HG03095 (cell line): Measurements from ENCODE around the gene CFAP92.
"Not testable (repeated sequence)": the region's sequence is repeated elsewhere in the genome, so short reads cannot be mapped to it uniquely, and the experiment has no call there.

Source experiments
- ATAC-seq: cut with Tn5 transposase; IDR thresholded peaks from one replicate; pipeline ENCODE4 v1.9.1; 2021; ENCODE audit warnings: moderate library complexity; ENCODE audit not compliant: unreplicated experiment

Gene CFAP92

DNA sequence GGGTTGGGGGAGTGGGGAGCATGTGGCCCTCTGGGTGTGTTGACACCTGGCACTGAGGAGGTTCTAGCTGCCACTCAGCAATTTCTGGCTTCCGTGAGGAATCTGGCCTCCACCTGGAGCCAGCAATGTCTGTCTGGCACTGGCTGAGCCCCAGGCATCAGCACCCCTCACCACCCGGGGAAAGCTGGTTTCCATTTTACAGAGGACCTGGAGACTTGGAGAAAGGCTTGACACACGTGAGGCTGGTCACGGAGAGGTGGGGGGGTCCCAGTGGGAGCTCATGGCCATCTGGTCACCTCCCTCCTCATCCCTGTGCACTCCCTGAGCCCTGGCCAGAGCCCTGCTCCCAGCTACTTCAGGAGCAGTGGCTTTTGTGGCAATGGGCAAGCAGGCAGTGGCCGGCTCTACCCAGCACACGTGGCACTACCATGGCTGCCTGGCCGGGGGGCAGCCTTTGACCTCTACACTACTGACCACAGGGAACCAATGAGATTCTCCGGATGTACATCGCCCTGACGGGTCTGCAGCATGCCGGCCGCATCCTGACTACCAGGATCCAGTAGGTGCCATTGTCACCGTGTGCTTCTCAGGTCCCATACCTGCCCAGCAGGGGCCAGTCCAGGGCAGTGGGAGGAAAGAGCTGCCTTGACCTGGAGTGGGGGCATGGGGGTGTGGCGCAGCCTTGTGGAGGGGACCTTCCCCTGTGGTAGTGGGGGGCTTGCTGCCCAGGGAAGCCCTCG is 86.0 kb downstream of the CFAP92 start:
- no peak for ATAC-seq

DNA sequence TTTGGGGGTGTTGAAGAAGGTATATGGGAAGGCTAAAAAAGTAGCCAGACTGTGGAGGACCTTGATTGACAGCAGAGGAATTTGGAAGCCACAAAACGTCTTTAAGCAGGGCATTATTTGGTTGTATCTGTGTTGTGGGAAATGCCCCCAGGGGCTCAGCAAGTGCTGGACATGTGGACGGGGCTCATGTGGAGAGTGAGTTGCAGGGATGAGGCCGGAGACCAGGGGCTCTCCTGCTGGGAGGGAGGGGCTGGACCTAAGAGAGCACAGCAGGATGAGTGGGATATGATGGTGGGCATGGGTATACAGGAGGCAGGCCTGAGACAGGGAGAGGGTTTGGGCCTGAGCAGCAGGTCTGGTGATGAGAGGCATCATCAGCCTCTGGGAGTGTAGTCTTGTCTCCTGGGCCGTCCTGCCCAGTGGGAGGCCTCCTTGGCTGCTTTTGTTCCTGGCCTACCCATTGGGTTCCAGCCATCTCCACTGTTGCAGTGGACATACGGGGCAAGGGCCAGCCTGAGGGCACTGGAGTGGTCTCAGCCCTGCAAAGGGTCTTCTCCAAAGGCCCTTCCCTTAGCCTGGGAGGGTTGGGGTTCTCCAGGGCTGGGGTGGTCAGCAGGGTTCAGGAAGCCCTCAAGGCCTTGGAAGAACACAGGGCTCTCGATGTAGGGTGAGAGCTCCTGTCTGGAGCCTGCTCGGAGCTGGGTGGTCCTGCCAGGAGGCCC is 86.9 kb downstream of the CFAP92 start:
- ATAC-seq, result no peak

DNA sequence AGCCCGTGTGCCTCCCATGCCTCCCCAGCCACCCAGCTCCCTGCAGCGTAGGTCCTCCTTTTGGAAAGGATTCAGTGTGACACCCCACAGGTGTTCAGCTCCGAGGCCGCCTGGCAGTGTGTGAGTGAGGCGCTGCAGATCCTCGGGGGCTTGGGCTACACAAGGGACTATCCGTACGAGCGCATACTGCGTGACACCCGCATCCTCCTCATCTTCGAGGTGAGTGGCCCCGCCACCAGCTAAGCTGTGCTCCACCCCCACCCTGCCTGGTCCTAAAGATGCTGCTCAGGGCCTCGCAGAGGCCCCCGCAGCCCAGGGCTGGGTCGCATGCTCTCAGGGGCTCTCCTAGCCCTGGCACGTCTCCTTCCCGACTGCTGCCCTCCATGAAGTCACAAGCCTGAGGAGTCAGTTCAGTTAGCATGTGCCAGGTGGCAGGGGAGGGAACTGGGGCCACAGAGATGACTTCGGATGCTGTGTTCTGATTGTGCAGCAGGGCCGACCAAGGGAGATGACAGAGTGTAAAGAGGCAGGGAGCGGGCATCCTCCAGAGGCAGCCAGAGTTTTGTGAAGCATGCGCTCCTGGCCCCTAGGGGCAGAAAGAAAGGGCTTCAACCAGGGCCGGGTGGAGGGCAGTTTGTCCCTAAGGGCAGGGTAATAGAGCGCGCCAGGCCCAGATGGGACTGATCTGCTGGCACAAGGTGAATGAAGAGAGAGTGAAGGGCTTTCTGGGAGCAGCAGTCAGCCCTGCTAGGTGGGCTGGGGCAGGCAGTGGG is 87.7 kb downstream of the CFAP92 start:
- ATAC-seq, result no peak

DNA sequence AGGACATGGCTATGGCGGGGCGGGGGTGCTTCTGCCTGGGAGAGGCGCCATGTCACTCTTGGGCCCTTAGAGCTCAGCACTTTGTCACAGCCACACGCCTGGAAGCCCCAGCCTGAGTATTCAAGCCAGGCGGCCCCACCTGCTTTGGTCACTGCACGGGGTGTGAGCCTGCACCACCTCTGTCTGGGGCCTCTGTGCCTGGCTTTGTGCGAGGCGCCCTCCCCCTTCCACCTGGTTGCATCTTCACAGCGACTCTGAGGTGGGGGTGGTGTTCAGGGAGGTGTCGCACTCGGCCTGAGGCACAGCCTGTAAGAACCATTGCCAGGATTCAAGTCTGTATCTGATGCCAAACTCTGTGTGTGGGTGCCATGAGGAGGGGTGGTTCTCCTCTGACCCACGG is 90.4 kb downstream of the CFAP92 start:
- no peak for ATAC-seq

DNA sequence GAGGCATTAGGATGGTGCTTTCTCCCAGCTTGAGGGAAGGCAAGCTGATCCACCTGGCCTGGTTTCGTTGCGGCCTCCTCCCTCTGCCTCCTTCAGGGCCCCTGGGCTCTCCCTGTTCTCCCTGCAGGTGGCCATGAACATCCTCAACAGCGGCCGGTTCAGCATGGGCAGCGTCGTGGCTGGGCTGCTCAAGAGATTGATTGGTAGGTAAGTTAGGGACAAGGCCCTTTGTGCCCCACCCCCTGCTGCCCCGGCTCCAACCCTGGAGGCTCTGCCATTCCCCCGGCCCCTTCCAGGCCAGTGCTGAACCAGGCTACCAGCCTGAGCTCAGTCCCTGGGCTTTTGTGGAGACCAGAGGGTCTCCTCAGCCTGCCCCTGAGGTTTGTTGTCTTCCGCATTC is 91.5 kb downstream of the CFAP92 start:
- no peak for ATAC-seq

DNA sequence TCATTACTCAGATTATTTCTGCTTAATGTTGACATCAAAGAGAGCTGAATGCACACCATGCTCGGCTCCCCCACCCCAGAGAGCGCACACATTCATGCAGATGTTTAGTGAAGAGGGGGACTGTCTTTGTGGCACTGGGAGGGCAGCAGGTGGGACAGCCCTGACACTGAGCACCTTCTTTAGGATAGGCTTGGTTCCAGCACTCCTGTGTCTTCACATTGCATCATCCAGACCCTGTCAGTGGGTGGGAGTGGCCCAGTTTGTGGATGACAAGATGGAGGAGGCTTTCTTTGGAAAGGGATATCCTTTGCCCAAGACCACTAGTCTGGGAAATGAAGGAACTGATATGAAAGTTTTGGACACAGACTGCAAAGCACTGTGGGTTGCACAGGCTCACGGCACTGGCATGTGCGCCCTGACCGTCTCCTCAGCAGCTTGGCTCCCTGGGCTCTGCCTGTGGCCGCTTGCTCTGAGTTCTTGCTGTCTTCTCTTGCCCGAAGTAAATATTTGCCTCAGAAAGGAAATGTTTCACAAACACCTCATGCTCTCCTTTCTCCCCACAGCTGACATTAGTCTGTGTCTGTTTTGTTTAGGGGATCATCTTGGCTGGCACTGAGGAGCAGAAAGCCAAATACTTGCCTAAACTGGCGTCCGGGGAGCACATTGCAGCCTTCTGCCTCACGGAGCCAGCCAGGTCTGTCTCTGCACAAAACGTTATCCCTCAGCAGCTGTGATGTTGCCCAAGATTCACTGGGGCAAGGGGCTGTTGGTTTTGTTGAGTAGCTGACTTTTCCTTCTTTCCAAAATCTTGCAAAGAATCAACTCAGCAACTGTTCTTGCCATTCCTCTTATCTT is 97.8 kb downstream of the CFAP92 start:
- ATAC-seq, result no peak

DNA sequence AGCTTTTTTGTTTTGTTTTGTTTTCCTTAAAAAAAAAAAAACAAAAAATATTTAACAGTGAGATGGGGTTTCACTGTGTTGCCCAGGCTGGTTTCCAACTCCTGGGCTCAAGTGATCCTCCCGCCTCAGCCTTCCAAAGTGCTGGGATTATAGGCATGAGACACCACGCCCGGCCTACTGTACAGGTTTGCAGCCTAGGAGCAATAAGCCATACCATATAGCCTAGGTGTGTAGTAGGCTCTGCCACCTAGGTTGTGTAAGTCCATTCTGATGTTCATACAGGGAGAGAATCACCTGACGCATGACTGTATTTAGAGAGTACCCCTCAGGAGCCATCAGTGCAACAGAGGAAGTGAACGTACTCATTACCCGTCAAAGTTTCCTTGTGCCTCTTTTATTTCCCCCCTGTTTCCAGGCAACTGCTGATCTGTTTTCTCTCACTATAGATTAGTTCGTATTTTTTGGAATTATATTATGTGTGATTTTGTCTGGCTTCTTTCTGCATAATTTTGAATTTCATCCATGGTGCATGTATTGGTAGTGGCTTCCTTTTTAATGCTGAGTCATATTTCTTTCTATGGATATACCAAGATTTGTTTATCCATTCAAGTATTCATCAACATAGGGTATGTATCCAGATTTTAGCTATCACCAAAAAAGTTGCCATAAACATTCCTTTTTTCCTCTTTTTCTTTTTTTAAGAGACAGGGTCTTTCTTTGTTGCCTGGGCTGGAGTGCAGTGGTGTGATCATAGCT is 104.6 kb downstream of the CFAP92 start:
- ATAC-seq, result no peak

DNA sequence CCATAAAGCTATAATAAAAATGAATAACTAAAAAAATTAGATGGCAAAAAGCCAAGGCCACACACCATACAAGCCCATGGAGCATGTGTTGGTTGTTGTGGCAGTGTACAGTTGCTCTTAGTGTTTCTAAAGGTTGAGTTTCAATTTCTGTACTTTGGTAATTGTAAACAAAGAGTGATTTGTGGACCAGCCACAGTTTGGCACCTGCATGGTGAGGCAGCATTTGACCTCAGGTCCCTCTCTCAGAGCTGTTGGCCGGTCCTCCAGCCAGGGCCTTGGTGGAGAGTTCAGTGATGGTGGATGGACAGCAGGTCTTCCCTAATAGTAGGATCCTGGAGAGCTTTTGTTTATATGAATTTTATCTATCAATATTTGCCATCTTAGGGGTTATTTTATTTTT is 108.9 kb downstream of the CFAP92 start:
- no peak for ATAC-seq

DNA sequence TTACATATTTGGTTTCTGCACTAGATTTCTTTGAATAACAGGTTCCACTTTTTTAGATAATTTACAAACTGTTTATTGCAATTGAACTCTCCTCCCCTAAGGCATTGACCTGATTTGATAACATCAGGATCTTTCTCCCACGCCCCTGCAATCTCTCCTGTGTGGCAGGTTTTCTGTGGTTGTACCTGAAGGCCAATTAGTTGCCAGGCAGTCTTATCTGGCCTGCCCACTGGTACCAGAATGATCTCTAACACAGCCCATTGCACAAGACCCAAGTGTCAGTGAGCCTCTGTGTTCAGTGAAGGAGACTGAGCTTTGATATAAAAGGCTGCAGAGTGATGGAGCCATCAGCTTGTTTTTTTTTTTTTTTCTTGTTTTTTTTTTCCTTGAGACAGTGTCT is 111.2 kb downstream of the CFAP92 start:
- ATAC-seq, result no peak

DNA sequence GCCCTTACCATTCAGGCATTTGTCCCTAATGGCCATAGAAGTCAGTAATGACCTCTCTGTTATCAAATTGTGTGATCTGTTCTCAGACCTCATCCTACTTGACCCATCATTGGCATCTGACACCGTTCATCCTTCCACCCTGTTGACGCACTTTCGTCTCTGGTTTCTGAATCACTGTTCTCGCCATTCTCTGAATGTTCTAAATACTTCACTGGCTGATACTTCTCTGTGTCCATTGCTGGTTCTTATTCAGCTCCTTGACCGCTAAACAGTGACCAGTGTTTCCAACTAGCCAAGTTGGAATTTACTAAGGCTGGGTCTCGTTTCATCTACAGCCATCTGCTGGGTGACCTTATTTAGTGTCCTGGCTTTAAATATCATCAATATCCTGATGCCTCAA is 112.3 kb downstream of the CFAP92 start:
- ATAC-seq, result no peak

DNA sequence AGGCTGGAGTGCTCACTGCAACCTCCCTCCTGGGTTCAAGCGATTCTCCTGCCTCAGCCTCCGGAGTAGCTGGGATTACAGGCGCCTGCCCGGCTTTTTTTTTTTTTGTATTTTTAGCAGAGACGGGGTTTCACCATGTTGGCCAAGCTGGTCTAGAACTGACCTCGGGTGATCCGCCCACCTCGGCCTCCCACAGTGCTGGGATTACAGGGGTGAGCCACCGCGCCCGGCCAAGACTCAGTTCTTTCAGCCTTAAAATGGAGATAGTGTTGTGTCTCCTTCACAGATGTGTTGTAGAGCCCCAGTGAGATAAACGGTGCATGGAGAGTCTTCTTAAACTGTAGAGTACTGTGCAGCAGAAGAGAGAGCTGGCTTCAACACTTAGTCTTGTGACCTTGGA is 113.4 kb downstream of the CFAP92 start:
- ATAC-seq, result not testable (repeated sequence)

DNA sequence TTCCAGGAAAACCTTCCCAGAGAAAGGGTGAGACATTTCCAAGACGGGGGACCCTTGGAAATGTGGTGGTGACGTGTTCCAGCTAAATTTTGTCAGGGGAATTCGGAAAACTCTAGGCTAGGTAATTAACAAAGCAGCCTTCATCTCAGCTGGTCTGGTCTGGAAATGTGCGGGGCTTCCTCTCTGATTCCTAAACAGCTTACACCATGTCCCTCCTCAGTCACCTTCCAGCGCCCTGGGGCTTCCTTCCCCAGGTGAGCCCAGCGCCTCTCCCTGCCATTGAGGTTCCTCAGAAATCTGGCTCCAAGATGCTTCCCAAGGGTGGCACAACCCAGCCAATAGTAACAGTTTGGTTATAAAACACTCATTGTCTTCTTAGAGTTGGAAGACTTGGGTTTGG is 113.9 kb downstream of the CFAP92 start:
- ATAC-seq, result no peak

DNA sequence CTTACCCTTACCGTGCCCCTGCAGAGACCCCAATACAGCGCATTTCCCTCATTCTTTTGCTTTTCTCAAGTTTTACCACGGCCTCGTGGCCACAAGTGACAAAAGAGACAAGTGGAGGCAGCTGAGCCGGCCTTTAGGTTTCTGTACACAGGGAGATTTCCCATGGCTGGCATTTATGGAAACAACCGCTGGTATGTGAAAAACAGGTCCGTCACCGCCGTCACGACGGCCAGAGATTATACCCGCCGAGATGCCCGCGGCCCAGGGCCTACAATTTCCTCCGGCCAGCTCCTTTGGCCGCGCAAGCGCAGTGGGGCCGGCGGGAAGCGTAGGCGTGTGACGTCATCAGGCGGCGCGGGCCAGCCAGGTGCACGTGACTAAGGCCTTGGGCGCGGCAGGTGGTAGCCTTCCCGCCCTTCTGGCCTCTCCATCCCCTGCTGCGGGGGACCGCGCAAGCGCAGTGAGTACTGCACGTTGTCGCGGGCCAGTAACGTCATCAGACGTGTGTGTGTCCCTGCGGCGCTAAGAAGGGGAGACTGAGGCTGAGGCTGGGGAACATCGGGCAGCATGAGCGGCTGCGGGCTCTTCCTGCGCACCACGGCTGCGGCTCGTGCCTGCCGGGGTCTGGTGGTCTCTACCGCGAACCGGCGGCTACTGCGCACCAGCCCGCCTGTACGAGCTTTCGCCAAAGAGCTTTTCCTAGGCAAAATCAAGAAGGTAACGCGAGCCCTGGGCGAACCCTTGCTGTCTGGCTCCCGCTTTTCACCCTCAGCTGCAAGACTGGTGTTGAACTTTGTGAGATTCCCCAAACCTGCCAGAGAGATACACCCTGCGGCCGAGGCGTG is 114.5 kb downstream of the CFAP92 start, which contains the start of gene ACAD9:
ACAD9 (plus strand) TSS at position 496 of the 845 bp plus-strand sequence; CDS start at position 568, 72 bp downstream.
- peak; percentile 74 for ATAC-seq

DNA sequence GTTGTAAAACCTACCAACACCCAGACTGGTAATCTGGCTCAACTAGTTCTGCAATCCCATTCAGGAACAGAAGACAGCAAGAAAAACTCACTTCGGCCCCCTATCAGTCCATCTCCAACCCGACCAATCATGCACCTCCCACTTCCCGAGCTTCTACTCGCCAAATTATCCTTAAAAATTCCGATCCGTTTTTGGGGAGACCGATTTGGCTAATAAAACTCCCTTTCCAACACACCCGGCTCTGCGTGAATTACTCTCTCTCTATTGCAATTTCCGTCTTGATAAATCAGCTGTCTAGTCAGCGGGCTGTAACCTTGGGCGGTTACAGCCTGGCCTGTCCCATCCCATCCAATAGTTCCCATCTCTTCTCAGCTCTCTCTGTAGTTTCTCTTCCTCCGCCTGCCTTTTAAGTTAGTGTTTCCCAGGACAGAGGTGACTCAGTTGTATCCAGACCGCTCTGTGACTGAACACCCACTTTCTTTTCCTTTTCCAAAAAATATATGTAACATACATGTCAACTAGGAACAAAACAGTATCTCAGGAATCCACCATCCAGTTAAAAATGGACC is 115.2 kb downstream of the CFAP92 start:
- no peak for ATAC-seq

DNA sequence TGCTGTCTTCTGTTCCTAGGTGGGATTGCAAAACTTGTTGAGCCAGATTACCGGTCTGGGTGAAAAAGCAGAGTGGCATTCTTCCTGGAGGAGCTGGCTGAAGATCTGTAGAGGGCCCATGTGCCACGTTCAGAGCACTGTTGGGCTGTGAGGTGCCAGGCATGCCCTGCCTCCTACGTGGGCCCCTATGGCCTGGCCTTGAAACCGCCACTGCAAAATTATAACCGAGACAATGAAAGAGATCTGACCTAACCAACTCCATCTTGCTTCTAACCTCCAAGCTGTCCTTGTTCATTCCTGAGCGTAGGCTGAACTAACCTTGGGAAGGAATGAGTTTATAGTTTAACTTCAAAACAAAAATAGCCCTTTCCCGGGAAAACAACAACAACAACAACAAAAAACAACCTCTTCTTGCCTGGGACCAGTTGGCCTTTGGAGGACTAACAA is 115.8 kb downstream of the CFAP92 start:
- no peak for ATAC-seq

DNA sequence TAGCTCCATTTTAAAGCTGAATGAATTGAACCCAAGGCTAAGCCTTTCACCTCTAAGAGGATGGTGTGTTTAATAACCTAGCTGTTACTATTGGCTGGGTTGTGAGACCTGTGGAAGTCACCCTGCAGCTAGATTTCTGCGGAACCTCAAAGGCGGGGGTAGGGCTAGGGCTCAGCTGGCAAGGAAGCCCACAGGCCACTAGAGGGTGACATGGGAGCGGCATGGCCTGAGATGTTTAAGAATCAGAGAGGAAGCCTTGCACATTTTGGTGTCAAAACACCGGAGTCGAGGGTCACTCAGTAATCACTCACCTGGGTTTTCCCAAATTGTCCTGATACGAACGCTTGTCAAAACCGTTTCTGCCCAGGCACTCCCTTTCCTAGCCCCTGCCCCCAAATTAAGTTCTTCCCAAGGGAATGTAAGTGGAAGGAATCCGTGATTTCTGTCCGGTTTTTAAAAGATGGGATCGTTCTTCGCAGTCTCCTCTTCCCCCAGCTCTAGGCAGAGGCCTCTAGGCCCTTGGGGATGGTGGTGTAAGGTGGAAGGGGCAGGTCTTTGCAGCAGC is 118.2 kb downstream of the CFAP92 start:
- no peak for ATAC-seq

DNA sequence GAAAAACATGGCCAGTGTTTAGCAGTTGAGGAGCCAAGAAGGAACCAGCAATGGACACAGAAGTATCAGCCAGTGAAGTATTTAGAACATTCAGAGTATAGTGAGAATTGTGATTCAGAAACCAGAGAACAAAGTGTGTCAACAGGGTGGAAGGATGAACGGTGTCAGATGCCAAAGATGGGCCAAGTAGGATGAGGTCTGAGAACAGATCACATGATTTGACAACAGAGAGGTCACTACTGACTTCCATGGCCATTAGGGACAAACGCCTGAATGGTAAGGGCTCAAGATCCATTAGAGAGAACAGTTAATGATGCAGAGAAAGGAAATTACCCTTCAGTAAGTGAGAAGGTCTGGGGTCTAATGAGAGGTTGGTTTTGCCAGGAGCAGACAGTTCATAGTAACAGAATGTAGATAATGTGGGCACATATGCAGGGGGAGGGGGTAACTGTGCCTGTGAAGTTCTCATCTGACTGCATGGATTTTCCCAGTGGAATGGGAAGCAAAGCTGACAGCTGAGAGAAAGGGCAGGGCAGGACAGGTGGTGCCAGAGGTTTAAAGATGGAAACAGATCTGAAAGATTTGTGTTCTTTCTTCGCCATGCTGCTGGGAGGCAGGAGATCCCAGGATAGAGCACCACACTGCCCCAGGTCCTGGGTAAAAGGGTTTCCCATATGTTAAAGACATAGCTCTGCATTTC is 119.2 kb downstream of the CFAP92 start:
- ATAC-seq, result no peak
